Motor neuron (in vitro differentiated cells): ENCODE data around the gene GJC2. TPM values are rescaled to one million over a fixed set of nuclear protein-coding genes. Genes with fewer than 3 reads are reported as not detected.
"Not testable (repeated sequence)": the region's sequence is repeated elsewhere in the genome, so short reads cannot be mapped to it uniquely, and the experiment has no call there.

ENCODE experiments used
- ATAC-seq, 8 experiments: fragments of 200-7000 bp; cut with Tn5 transposase; replicated peaks in 6 of 8; 2 replicates each; pipeline ENCODE4 v1.8.0; 2021; ENCODE audit warnings: mild to moderate bottlenecking in 8 of 8, moderate library complexity in 8 of 8
- H3K27ac ChIP-seq, 2 donors: fragments of 250-450 bp; sonication (Bioruptor Pico); 2 replicates each; pipeline ENCODE4 v1.9.0; 2021; ENCODE audit warnings: antibody characterized with exemption in 2 of 2, mild to moderate bottlenecking in 2 of 2, moderate library complexity in 1 of 2
- H3K4me1 ChIP-seq, 2 donors: fragments of 250-450 bp; sonication (Bioruptor Pico); replicated peaks in 1 of 2; 2 replicates each; pipeline ENCODE4 v1.6.1; 2021; ENCODE audit warnings: antibody characterized with exemption in 2 of 2, mild to moderate bottlenecking in 2 of 2, moderate library complexity in 1 of 2
- H3K4me3 ChIP-seq, 5 donors: fragments of 250-450 bp; sonication (Bioruptor Pico); 2 replicates each; pipeline ENCODE4 v1.9.0; 2021; ENCODE audit warnings: antibody characterized with exemption in 5 of 5, mild to moderate bottlenecking in 5 of 5, moderate library complexity in 4 of 5
- WGBS, 10 experiments: fragments of 450-650 bp; shearing (Covaris generic); methylation state at CpG; one replicate each; pipeline ENCODE4 v1.0.0; 2022; 5-methylcytosine and 5-hydroxymethylcytosine counted together
- in situ Hi-C, 9 experiments: fragments of 400-800 bp; cut with MboI; loops; one replicate each; pipeline ENCODE4 v1.15.0; 2021; ENCODE audit warnings: low sequenced_read_pairs in 9 of 9, low pct_unique_long_range_greater_than_20kb in 2 of 9; ENCODE audit not compliant: unreplicated experiment in 9 of 9
- total RNA-seq, 8 experiments: library from RNA; unstranded; fragments of 300-600 nt; gene quantifications; 2 replicates each; pipeline versions ENCODE4 v1.2.3 to v1.2.4, GENCODE V29; 2022

Gene GJC2
- total RNA-seq, 8 experiments from 2014 or later = 0.71 to 1.6 (median 0.86) TPM

GRCh38 chr1:228166170-228166936, 16.6 kb downstream of the GJC2 start:
- ATAC-seq = peak; percentile 5 to 34 (median 20)
- in situ Hi-C loops = no loop called here
- peak overlapping the region; percentile 63 to 83 (median 71) for H3K4me3 ChIP-seq
- peaks cover 9 to 10% of the 10 kb centered on the region in 2 donors for H3K4me1 ChIP-seq
- 0 to 48% (median 37%) methylated on average over 1 to 11 of the region's 26 CpGs; no CpG with 5 or more reads in 4 of the 10 experiments for WGBS, 10 experiments
- H3K27ac ChIP-seq = peak overlapping the region; percentile 98 to 100

DNA sequence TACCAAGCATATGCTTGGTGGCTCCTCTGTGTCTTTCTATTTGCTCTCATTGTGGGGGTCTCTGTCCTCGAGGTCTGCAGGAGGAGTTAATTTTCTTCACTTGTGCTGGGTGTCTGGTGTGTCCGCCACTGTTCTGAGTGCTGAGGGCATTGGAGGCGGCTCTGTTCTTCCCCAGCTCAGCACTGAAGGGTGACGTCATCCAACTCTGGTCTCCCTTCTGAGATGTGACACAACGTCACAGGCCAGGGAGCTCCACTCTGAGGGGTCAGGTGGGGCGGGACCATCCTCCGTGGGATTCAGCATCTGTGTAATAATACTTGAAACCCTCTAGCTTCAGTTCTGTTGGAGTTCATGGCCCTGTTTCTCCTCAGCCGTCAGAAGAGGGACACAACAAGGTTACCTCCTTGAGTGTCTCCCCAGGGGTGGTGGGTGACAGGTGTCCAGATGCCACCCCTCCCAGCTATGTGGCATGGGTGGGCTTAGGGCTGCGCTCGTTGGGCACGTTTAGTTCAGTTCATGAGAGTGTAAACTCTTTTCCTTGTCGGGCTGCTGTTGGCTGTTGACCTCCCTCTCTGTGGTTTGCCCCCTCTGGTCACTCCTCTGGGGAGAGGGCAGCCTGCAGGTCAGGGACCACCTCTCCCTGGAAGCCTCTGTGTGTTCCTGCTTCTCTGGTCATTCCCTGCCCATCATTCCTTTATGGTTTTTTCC, 19.0 kb downstream of the GJC2 start:
- no peak overlapping the region for H3K4me3 ChIP-seq
- in situ Hi-C loops = no loop called here
- no peak for ATAC-seq
- H3K27ac ChIP-seq = no peak overlapping the region
- H3K4me1 ChIP-seq = peaks cover 9 to 14% of the 10 kb centered on the region in 2 donors
- WGBS, 10 experiments = 60 to 94% (median 82%) methylated on average over 1 to 11 of the region's 12 CpGs; no CpG with 5 or more reads in 4 of the 10 experiments

GRCh38 chr1:228169345-228169744, 19.6 kb downstream of the GJC2 start:
- Histone ChIP-seq H3K4me1 (peaks cover 9 to 16% of the 10 kb centered on the region in 2 donors), H3K4me3 (no peak overlapping the region), H3K27ac (no peak overlapping the region)
- WGBS, 10 experiments = 17 to 100% (median 92%) methylated on average over 1 to 2 of the region's 2 CpGs; no CpG with 5 or more reads in 2 of the 10 experiments
- in situ Hi-C loops = no loop called here
- no peak for ATAC-seq

DNA sequence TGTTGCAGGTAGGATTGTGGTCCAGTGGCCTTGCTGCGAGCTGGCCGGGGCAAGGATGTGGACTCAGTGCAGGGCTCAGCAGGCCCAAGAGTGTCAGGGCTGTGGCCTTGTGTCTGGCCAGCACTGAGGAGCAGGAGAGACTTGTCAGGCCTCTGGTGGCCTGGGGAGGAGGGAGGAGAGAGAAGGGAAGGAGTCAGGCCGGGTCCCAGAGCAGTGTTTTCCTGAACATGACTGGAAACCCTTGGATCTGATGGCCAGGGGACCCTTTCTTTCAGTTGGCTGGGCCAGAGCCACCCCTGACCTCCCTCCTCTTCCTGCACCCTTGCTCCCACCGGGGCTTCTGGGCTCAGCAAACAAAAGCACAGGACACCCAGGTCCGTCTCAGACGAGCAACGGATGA, 20.9 kb downstream of the GJC2 start:
- ATAC-seq = no peak
- 74 to 100% (median 84%) methylated on average over 2 to 5 of the region's 7 CpGs; no CpG with 5 or more reads in 3 of the 10 experiments for WGBS, 10 experiments
- H3K4me3 ChIP-seq = no peak overlapping the region
- in situ Hi-C loops = no loop called here
- peaks cover 6 to 17% of the 10 kb centered on the region in 2 donors for H3K4me1 ChIP-seq
- no peak overlapping the region for H3K27ac ChIP-seq

GRCh38 chr1:228171221-228171891, 21.6 kb downstream of the GJC2 start:
- Histone ChIP-seq H3K4me1 (peaks cover 6 to 17% of the 10 kb centered on the region in 2 donors), H3K27ac (no peak overlapping the region), H3K4me3 (no peak overlapping the region)
- no peak for ATAC-seq
- in situ Hi-C loops = no loop called here
- WGBS, 10 experiments = 47 to 95% (median 74%) methylated on average over 2 to 8 of the region's 10 CpGs; no CpG with 5 or more reads in 2 of the 10 experiments

- Histone ChIP-seq H3K4me1 (peaks cover 0 to 11% of the 10 kb centered on the region in 2 donors), H3K4me3 (no peak overlapping the region), H3K27ac (no peak overlapping the region)
- 70 to 100% (median 88%) methylated on average over 1 to 11 of the region's 21 CpGs; no CpG with 5 or more reads in 4 of the 10 experiments for WGBS, 10 experiments
- in situ Hi-C loops = no loop called here
- ATAC-seq = no peak
These were observed 23.1 kb downstream of the GJC2 start for GRCh38 chr1:228172591-228173527.

DNA sequence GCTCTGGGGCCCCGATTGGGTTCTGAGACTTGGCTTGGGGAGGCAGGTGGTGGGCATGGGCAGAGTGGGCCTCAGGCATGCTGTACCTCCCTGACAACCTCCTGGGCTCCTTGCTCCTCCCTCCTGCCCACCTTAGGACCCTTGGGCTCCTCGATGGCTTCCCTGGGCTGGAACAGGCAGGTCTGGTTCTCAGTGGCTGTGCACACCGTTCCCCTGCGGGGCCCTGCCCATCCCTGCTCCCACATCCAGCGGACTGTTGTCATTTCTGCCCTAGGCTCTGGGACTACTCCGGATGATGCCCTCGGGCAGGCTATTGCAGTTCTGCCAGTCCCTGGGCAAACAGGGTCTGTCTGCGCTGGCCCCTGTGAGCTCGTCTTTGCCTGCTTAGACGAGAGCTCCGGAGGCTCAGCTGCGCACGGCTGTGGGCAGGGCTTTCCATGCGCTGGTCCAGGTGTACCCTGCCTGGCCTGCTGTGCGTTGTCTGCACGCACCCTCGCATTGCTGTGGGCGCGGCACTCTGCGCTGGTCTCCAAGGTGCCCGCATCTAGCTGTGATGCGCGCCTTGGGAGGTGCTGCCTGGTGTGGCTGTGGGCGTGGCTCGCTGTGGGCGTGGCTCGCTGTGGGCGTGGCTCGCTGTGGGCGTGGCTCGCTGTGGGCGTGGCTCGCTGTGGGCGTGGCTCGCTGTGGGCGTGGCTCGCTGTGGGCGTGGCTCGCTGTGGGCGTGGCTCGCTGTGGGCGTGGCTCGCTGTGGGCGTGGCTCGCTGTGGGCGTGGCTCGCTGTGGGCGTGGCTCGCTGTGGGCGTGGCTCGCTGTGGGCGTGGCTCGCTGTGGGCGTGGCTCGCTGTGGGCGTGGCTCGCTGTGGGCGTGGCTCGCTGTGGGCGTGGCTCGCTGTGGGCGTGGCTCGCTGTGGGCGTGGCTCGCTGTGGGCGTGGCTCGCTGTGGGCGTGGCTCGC, 24.1 kb downstream of the GJC2 start:
- ATAC-seq = peak; percentile 18 to 87 (median 64)
- peaks cover 0 to 11% of the 10 kb centered on the region in 2 donors for H3K4me1 ChIP-seq
- in situ Hi-C loops = not testable (repeated sequence)
- 0 to 90% (median 50%) methylated on average over 2 to 7 of the region's 69 CpGs; no CpG with 5 or more reads in 7 of the 10 experiments for WGBS, 10 experiments
- H3K27ac ChIP-seq = peak overlapping the region in 1 of 2 donors; percentile 7
- peak overlapping the region in 1 of 5 donors; percentile 29 for H3K4me3 ChIP-seq

- peak overlapping the region in 2 of 5 donors; percentile 19 to 23 for H3K4me3 ChIP-seq
- ATAC-seq = peak in 6 of 8 experiments; percentile 16 to 71 (median 62)
- in situ Hi-C loops = no loop called here
- peak overlapping the region; percentile 36 to 55 for H3K27ac ChIP-seq
- H3K4me1 ChIP-seq = peaks cover 0 to 11% of the 10 kb centered on the region in 2 donors
- 79 to 94% (median 84%) methylated on average over 2 to 33 of the region's 52 CpGs; no CpG with 5 or more reads in 5 of the 10 experiments for WGBS, 10 experiments
These were observed 25.0 kb downstream of the GJC2 start for GRCh38 chr1:228174482-228175315.

DNA sequence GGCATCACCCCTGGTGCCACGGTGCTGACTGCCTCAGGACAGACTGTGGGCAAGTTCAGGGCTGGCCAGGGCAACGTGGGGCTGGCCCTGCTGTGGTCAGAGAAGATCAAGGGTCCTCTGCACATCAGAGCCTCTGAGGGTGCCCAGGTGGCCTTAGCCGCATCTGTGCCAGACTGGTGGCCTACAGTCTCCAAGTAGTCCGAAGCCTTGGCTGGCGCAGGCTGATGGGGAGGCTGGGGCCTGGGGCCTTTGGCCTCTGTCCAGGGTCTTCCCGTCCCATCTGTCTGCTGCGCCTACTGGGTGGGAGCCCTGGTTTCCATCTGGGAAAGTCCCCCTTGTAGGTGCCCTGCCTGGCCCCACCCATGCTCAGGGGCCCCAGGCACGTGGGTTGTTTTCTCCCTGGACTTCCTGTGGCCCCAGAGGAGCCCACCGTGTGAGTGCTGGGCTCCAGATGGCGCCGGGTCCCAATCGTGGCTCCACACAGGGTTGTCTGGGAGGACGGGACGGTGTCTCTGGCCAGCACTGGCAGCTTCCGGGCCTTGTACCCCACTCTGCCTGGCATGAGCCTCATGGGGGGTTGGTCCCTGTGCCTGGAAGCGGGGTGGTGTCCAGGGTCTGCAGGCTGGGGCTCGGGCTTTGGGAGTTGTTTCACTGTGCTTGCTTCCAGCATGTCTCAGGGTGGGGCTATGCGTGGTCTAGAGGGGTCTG, 25.7 kb downstream of the GJC2 start:
- WGBS, 10 experiments = 60 to 92% (median 81%) methylated on average over 1 to 7 of the region's 18 CpGs; no CpG with 5 or more reads in 5 of the 10 experiments
- Histone ChIP-seq H3K4me3 (no peak overlapping the region), H3K27ac (no peak overlapping the region), H3K4me1 (peaks cover 0 to 11% of the 10 kb centered on the region in 2 donors)
- in situ Hi-C loops = no loop called here
- ATAC-seq = no peak

DNA sequence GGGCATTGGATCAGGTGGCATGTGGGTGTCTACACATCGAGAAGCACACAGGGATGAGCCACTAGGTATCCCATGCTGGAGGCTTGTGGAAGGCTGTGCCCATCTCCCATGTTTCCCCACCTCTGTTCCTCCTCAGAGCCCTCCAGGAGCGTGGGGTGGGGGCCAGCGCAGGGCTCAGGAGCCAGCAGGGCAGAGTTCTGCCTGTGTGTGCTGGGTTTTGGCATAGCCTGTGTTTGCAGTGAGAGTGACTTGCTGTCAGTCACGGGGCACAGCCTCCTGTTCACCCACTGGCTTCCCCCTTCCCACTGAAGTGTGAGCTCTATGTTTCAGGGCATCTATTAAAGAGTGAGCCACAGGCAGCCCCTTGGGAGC, 26.3 kb downstream of the GJC2 start:
- in situ Hi-C loops = no loop called here
- Histone ChIP-seq H3K4me1 (peaks cover 0 to 11% of the 10 kb centered on the region in 2 donors), H3K4me3 (no peak overlapping the region), H3K27ac (no peak overlapping the region)
- no peak for ATAC-seq
- WGBS, 10 experiments = 60 to 100% (median 100%) methylated on average over 1 to 4 of the region's 4 CpGs; no CpG with 5 or more reads in 6 of the 10 experiments
